Heart left ventricle (tissue), 16 donors: ENCODE measurements around the gene PIR. TPM values are rescaled to one million over a fixed set of nuclear protein-coding genes. Genes with fewer than 3 reads are reported as not detected.
A peak's percentile ranks its signal among the peaks of the same experiment; 100 is the strongest.

ENCODE experiments used
- ATAC-seq, 4 donors: fragments of 200-7000 bp; cut with Tn5 transposase; one replicate each; pipeline ENCODE4 v1.9.1; 2020 to 2022; ENCODE audit warnings: moderate library complexity in 4 of 4, mild to moderate bottlenecking in 3 of 4, moderate number of reproducible peaks in 1 of 4
- DNase-seq, 5 donors: peaks; one replicate each; pipeline ENCODE4 v3.0.0-alpha.2; 2020
- H3K27ac ChIP-seq, 12 donors: fragments of 200-600 bp; sonication (generic) in 4 of 12; one replicate each; pipeline versions ENCODE4 v1.5.0 to v1.8.0; 2016 to 2022; ENCODE audit warnings: mild to moderate bottlenecking in 2 of 12
- H3K27me3 ChIP-seq, 9 donors: fragments of 200-600 bp; sonication (generic) in 2 of 9; one replicate each; pipeline versions ENCODE4 v1.5.1 to v1.8.0; 2016 to 2022; ENCODE audit warnings: mild to moderate bottlenecking in 3 of 9
- H3K36me3 ChIP-seq, 9 donors: fragments of 200-600 bp; sonication (generic) in 2 of 9; one replicate each; pipeline versions ENCODE4 v1.5.0 to v1.8.0; 2018 to 2022; ENCODE audit warnings: mild to moderate bottlenecking in 2 of 9
- H3K4me1 ChIP-seq, 12 donors: fragments of 200-600 bp; sonication (generic) in 4 of 12; one replicate each; pipeline versions ENCODE4 v1.5.0 to v1.8.0; 2016 to 2022; ENCODE audit warnings: mild to moderate bottlenecking in 3 of 12
- H3K4me3 ChIP-seq, 12 donors: fragments of 200-600 bp; sonication (generic) in 4 of 12; one replicate each; pipeline versions ENCODE4 v1.5.0 to v1.8.0; 2017 to 2022; ENCODE audit warnings: mild to moderate bottlenecking in 9 of 12, moderate library complexity in 4 of 12
- H3K9me3 ChIP-seq, 12 donors: fragments of 200-600 bp; sonication (generic) in 4 of 12; one replicate each; pipeline versions ENCODE4 v1.5.0 to v1.8.0; 2016 to 2022; ENCODE audit warnings: mild to moderate bottlenecking in 1 of 12
- POLR2A ChIP-seq, 2 donors: fragments of 450-650 bp; IDR thresholded peaks; one replicate each; pipeline ENCODE4 v1.6.1; 2017; ENCODE audit warnings: antibody characterized with exemption in 2 of 2, mild to moderate bottlenecking in 2 of 2, moderate library complexity in 2 of 2
- WGBS, 4 donors: extraction: QIAGEN DNeasy Blood & Tissue Kit in 2 of 4; methylation state at CpG; one replicate each; pipeline versions ENCODE4 v1.1.5 to v1.1.7; 2013 to 2018; 5-methylcytosine and 5-hydroxymethylcytosine counted together
- intact Hi-C, 10 donors: fragments of 100-400 bp; cut with DNase I; formaldehyde crosslinking; loops; one replicate each; pipeline versions ENCODE4 v1.11.1 to v1.14.2; 2022
- polyA plus RNA-seq, 2 donors: library from polyadenylated mRNA; stranded (reverse); fragments of 200-250 nt; gene quantifications; one replicate each; pipeline ENCODE4 v1.2.3, GENCODE V29; 2013
- total RNA-seq, 9 donors: library from RNA; depleted of rRNA in 2 of 9; stranded (reverse); fragments of >200 nt in 2 of 9; fragmentation: NEBNext Ultra II Directional in 3 of 9; extraction: Animal tissue kit (Norgen Biotek cat#: 25700) in 3 of 9; gene quantifications; one replicate each; pipeline versions ENCODE4 v1.1.0 to v1.2.4, GENCODE V29; 2016 to 2023
- TF ChIP-seq, protein P1 (sequence below), 12 donors: fragments of 200-600 bp; sonication (generic) in 4 of 12; IDR thresholded peaks; one replicate each; pipeline versions ENCODE4 v1.5.0 to v1.8.0; 2018 to 2022; ENCODE audit warnings: antibody characterized with exemption in 12 of 12, mild to moderate bottlenecking in 5 of 12
- donor health status: ischemic (EF 13 %, LVEDD 7.1; RV severe dilation, severe dysfunction).
- donor health status: healthy with polysubstance abuse.
- donor health status: DM: no; HTN: yes; CAD: no.
- donor health status: DM: no; HTN: no; CAD: no.
- donor health status: ischemic (EF 25% LVEDD 6.9; RV normal size, moderate dysfunction).
- donor health status: ischemic (EF 25% LVEDD 5.7; RV mildly dilated, moderate dysfunction).
- donor health status: healthy.
- donor health status: DM: yes; HTN: yes; CAD: no.
- donor health status: ischemic (EF 35%, LVEDD 5.7; RV mildly dilated, moderate dysfunction).
- donor health status: nonischemic (EF 11% LVEDD 7.7; RV severe dilation, severe dysfunction).
- donor health status: DM: yes; HTN: yes; CAD: no.
- donor health status: PGD.
- donor health status: ischemic (EF 29% LVEDD 5.4; RV normal size, mild dysfunction).
- donor health status: nonischemic (EF 23%, LVEDD 6.1; RV moderate dilation, normal function).

The PIR gene
- total and polyA plus RNA-seq, 11 donors: 6.9 to 19.9 (median 11.3) TPM

DNA sequence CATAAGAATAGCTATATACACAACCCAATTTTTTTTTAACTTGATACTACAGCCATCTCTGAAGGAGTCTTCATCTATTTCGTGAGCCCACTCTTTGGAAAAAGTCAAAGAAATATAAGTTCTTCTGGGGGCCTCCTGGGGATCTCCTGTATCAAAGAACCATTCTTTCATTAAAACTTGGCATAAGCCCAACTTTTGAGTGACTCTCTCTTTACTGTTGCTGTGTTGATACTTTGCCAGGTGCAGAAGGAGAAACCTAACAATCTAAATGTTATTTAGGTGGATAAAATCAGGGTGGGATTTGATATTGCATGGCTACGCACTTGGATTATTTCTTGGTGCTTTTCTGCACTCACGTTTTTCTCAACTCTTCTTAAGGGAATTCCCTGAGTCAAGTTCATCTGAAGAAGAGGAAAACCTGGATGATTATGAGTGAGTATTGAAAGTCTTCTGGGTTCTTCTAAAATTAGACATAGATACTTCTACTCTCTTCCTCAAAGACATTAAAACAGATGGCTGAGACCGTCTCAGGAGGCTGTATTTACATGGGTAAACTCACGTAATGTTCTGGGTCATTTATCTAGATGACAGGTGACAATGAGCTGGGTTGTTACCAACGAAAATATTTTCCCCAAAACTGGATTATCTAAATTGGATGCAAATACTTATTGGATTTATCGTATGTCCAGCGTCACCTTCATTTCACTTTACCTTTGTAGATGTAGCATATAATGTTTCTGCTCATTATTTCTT, 32.7 kb upstream of the PIR start:
- TF ChIP-seq, protein P1, sequence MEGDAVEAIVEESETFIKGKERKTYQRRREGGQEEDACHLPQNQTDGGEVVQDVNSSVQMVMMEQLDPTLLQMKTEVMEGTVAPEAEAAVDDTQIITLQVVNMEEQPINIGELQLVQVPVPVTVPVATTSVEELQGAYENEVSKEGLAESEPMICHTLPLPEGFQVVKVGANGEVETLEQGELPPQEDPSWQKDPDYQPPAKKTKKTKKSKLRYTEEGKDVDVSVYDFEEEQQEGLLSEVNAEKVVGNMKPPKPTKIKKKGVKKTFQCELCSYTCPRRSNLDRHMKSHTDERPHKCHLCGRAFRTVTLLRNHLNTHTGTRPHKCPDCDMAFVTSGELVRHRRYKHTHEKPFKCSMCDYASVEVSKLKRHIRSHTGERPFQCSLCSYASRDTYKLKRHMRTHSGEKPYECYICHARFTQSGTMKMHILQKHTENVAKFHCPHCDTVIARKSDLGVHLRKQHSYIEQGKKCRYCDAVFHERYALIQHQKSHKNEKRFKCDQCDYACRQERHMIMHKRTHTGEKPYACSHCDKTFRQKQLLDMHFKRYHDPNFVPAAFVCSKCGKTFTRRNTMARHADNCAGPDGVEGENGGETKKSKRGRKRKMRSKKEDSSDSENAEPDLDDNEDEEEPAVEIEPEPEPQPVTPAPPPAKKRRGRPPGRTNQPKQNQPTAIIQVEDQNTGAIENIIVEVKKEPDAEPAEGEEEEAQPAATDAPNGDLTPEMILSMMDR (IDR thresholded peaks at IDR 0.05): no peak
- no peak for TF ChIP-seq POLR2A (IDR thresholded peaks at IDR 0.05)
- DNase-seq: no peak
- no peaks in the 10 kb centered on the region for H3K9me3 ChIP-seq
- H3K27ac ChIP-seq: peak overlapping the region in 1 of 12 donors; percentile 32
- H3K4me3 ChIP-seq: no peak overlapping the region
- 50 to 64% (median 61%) methylated on average over 8 of the region's 8 CpGs for WGBS, 4 donors
- H3K36me3 ChIP-seq: no peaks in the 10 kb centered on the region
- H3K4me1 ChIP-seq: peaks cover 0 to 25% (median 2%) of the 10 kb centered on the region in 12 donors
- peaks cover 0 to 34% (median 0%) of the 10 kb centered on the region in 9 donors for H3K27me3 ChIP-seq
- intact Hi-C loops: no loop called here
- no peak for ATAC-seq

DNA sequence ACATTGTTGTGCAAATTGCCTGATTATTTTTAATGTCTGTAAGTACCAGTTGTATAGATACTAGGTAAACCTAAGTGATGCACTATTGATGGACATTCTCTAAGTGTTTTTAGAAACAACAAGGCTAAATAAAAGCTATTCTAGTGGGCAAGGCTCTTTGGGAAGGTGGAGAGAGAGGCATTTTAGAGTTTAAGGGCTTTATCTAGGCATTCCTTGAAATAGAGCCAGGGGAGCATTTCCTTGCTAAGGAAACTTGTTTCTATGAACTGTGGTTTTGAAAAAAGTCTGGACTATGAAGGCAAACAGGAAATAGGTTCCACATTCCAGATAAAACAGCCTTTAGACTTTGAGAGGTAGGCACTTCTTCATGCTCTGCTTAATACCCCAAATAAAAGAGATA, 31.3 kb upstream of the PIR start:
- ATAC-seq (peak in 2 of 4 donors; percentile 10 to 42), DNase-seq (no peak)
- Histone ChIP-seq H3K4me1 (peaks cover 0 to 25% (median 2%) of the 10 kb centered on the region in 12 donors), H3K4me3 (no peak overlapping the region), H3K27me3 (peaks cover 0 to 37% (median 0%) of the 10 kb centered on the region in 9 donors), H3K36me3 (no peaks in the 10 kb centered on the region), H3K27ac (peak overlapping the region in 4 of 12 donors; percentile 19 to 43 (median 28)), H3K9me3 (peaks cover 0 to 4% (median 0%) of the 10 kb centered on the region in 12 donors)
- TF ChIP-seq, protein P1 (IDR thresholded peaks at IDR 0.05): no peak
- no peak for TF ChIP-seq POLR2A (IDR thresholded peaks at IDR 0.05)
- intact Hi-C loops: no loop called here

DNA sequence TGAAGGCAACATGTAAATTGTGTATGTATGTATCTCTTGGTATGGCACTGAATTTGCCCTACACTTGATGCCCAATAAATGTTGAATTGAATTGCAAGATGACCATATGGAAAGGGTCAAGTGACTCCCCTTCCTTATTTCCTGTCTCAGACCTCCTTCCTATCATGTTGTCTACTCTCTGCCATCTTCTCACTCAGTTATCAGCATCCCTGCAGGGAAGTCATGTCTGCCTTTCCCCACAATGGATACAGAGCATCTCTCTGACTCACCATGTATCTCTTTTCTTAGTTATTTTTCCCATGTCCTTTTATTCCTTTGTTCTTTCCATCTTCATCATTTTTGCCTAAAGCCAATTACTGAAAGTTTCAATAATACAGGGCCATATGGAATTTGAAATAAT, 30.0 kb upstream of the PIR start:
- H3K27me3 ChIP-seq: peaks cover 0 to 29% (median 0%) of the 10 kb centered on the region in 9 donors
- TF ChIP-seq POLR2A (IDR thresholded peaks at IDR 0.05): no peak
- TF ChIP-seq, protein P1 (IDR thresholded peaks at IDR 0.05): no peak
- peaks cover 0 to 25% (median 2%) of the 10 kb centered on the region in 12 donors for H3K4me1 ChIP-seq
- no peak for ATAC-seq
- DNase-seq: no peak
- H3K4me3 ChIP-seq: no peak overlapping the region
- intact Hi-C loops: no loop called here
- peaks cover 0 to 5% (median 0%) of the 10 kb centered on the region in 12 donors for H3K9me3 ChIP-seq
- H3K36me3 ChIP-seq: no peaks in the 10 kb centered on the region
- no peak overlapping the region for H3K27ac ChIP-seq

DNA sequence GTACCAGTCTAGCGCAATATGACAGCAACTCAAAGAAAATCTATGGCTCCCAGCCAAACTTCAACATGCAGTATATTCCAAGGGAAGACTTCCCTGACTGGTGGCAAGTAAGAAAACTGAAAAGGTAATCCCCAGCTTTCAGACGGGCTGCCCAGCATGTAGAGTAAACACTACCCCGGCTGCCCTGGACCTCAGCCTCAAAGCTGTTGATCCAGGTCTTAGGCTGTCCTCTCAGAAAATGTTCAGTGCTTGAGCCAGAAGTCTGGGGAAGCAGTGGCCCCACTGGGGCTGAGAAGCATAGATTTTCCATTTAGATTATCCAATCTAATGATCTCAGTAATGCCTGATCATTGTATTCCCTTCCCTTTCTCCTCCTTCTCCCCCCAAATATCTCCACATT, 29.3 kb upstream of the PIR start:
- ATAC-seq: no peak
- H3K27ac ChIP-seq: no peak overlapping the region
- H3K4me3 ChIP-seq: no peak overlapping the region
- 72 to 98% (median 86%) methylated on average over 3 of the region's 3 CpGs for WGBS, 4 donors
- H3K4me1 ChIP-seq: peaks cover 0 to 25% (median 2%) of the 10 kb centered on the region in 12 donors
- peaks cover 0 to 5% (median 0%) of the 10 kb centered on the region in 12 donors for H3K9me3 ChIP-seq
- H3K27me3 ChIP-seq: peaks cover 0 to 28% (median 0%) of the 10 kb centered on the region in 9 donors
- no peaks in the 10 kb centered on the region for H3K36me3 ChIP-seq
- TF ChIP-seq, protein P1 (IDR thresholded peaks at IDR 0.05): no peak
- no peak for TF ChIP-seq POLR2A (IDR thresholded peaks at IDR 0.05)
- DNase-seq: no peak
- intact Hi-C loops: no loop called here
